Stimulated activated CD8-positive, alpha-beta memory T cell treated with anti-CD3 and anti-CD28 coated beads, Interleukin-12 subunit alpha, Interleukin-12 subunit beta, amount 100 ng/mL, for 4 hours (primary cell): ENCODE data around the gene KCNA5.

Source experiments
- DNase-seq: peaks from one replicate; pipeline ENCODE4 v3.0.0-alpha.2; 2020; ENCODE audit warnings: low read depth

The KCNA5 gene

GRCh38 chr12:5027046-5027821, 16.4 kb upstream of the KCNA5 start:
- DNase-seq, result no peak

- no peak for DNase-seq
Observed at GRCh38 chr12:5030066-5030465, 13.6 kb upstream of the KCNA5 start.

- no peak for DNase-seq
Observed at GRCh38 chr12:5031242-5031641, 12.4 kb upstream of the KCNA5 start.

- no peak for DNase-seq
Observed at GRCh38 chr12:5031958-5032357, 11.7 kb upstream of the KCNA5 start.

GRCh38 chr12:5032821-5033220, 10.9 kb upstream of the KCNA5 start:
- no peak for DNase-seq

GRCh38 chr12:5033883-5034282, 9.8 kb upstream of the KCNA5 start:
- DNase-seq, result no peak

- DNase-seq, result no peak
Observed at GRCh38 chr12:5034603-5035002, 9.1 kb upstream of the KCNA5 start.

- DNase-seq, result no peak
Observed at GRCh38 chr12:5035618-5036017, 8.1 kb upstream of the KCNA5 start.

GRCh38 chr12:5036031-5036430, 7.6 kb upstream of the KCNA5 start:
- no peak for DNase-seq

- DNase-seq, result no peak
Observed at GRCh38 chr12:5037795-5038357, 5.8 kb upstream of the KCNA5 start.

GRCh38 chr12:5038781-5039311, 4.8 kb upstream of the KCNA5 start:
- DNase-seq, result no peak

- DNase-seq, result no peak
Observed at GRCh38 chr12:5039815-5040214, 3.9 kb upstream of the KCNA5 start.

GRCh38 chr12:5040368-5040767, 3.3 kb upstream of the KCNA5 start:
- no peak for DNase-seq

- DNase-seq, result no peak
Observed at GRCh38 chr12:5044420-5045295, 979 bp downstream of the KCNA5 start.

GRCh38 chr12:5047094-5047493, 3.4 kb downstream of the KCNA5 start:
- no peak for DNase-seq

GRCh38 chr12:5047729-5048128, 4.0 kb downstream of the KCNA5 start:
- no peak for DNase-seq

GRCh38 chr12:5050542-5050941, 6.9 kb downstream of the KCNA5 start:
- DNase-seq, result no peak

- DNase-seq, result no peak
Observed at GRCh38 chr12:5051334-5051733, 7.7 kb downstream of the KCNA5 start.

GRCh38 chr12:5051913-5052312, 8.2 kb downstream of the KCNA5 start:
- no peak for DNase-seq

- no peak for DNase-seq
Observed at GRCh38 chr12:5052348-5052747, 8.7 kb downstream of the KCNA5 start.

- no peak for DNase-seq
Observed at GRCh38 chr12:5059358-5059757, 15.7 kb downstream of the KCNA5 start.

GRCh38 chr12:5060958-5061357, 17.3 kb downstream of the KCNA5 start:
- no peak for DNase-seq

- no peak for DNase-seq
Observed at GRCh38 chr12:5063149-5063548, 19.5 kb downstream of the KCNA5 start.
